SKM-1 (cell line): ENCODE results near the gene CUEDC1.
"Not testable (repeated sequence)": the region's sequence is repeated elsewhere in the genome, so short reads cannot be mapped to it uniquely, and the experiment has no call there.

Source experiments
- DNase-seq: peaks from one replicate; lab custom pipeline; 2025; ENCODE audit not compliant: unreplicated experiment; lab: John Stamatoyannopoulos, UW

The CUEDC1 gene

GRCh38 chr17:57985675-57985974 lies 30.4 kb upstream of the CUEDC1 start:
- no peak for DNase-seq

- no peak for DNase-seq
Observed at GRCh38 chr17:57984936-57985674, 29.9 kb upstream of the CUEDC1 start.

GRCh38 chr17:57984261-57984890 lies 29.2 kb upstream of the CUEDC1 start:
- no peak for DNase-seq

- no peak for DNase-seq
Observed at GRCh38 chr17:57983446-57983845, 28.2 kb upstream of the CUEDC1 start.

GRCh38 chr17:57982452-57983170 lies 27.4 kb upstream of the CUEDC1 start:
- DNase-seq = no peak

- DNase-seq = no peak
Observed at GRCh38 chr17:57980522-57980921, 25.3 kb upstream of the CUEDC1 start.

GRCh38 chr17:57979076-57979475 lies 23.9 kb upstream of the CUEDC1 start:
- no peak for DNase-seq

- no peak for DNase-seq
Observed at GRCh38 chr17:57976594-57976993, 21.4 kb upstream of the CUEDC1 start.

GRCh38 chr17:57975044-57975443 lies 19.8 kb upstream of the CUEDC1 start:
- DNase-seq = no peak

- DNase-seq = not testable (repeated sequence)
Observed at GRCh38 chr17:57974053-57974824, 19.0 kb upstream of the CUEDC1 start.

- DNase-seq = no peak
Observed at GRCh38 chr17:57972151-57972550, 16.9 kb upstream of the CUEDC1 start.

- no peak for DNase-seq
Observed at GRCh38 chr17:57971572-57971971, 16.4 kb upstream of the CUEDC1 start.

GRCh38 chr17:57970710-57971109 lies 15.5 kb upstream of the CUEDC1 start:
- DNase-seq = no peak

- no peak for DNase-seq
Observed at GRCh38 chr17:57968456-57968855, 13.2 kb upstream of the CUEDC1 start.

GRCh38 chr17:57966875-57967274 lies 11.7 kb upstream of the CUEDC1 start:
- DNase-seq = no peak

- DNase-seq = no peak
Observed at GRCh38 chr17:57966246-57966645, 11.0 kb upstream of the CUEDC1 start.

GRCh38 chr17:57965521-57966160 lies 10.4 kb upstream of the CUEDC1 start:
- no peak for DNase-seq

GRCh38 chr17:57963149-57963511 lies 7.9 kb upstream of the CUEDC1 start:
- no peak for DNase-seq

GRCh38 chr17:57962279-57963148 lies 7.3 kb upstream of the CUEDC1 start:
- DNase-seq = no peak

- DNase-seq = no peak
Observed at GRCh38 chr17:57959929-57960328, 4.7 kb upstream of the CUEDC1 start.
